HG03575 (cell line): ENCODE results near the gene LMOD1.
"Not testable (repeated sequence)": the region's sequence is repeated elsewhere in the genome, so short reads cannot be mapped to it uniquely, and the experiment has no call there.

Experiments
- ATAC-seq: cut with Tn5 transposase; IDR thresholded peaks from one replicate; pipeline ENCODE4 v1.9.1; 2021; ENCODE audit not compliant: unreplicated experiment, insufficient number of reproducible peaks, low FRiP score; ENCODE audit errors: extremely low read depth

LMOD1 gene

GRCh38 chr1:201954263-201955008 lies 8.1 kb upstream of the LMOD1 start:
- no peak for ATAC-seq

- no peak for ATAC-seq
Measured at GRCh38 chr1:201949491-201949890, 3.1 kb upstream of the LMOD1 start.

- ATAC-seq = no peak
Measured at GRCh38 chr1:201947697-201948008, 1.3 kb upstream of the LMOD1 start.

- ATAC-seq = no peak
Measured at GRCh38 chr1:201945863-201946223, 505 bp downstream of the LMOD1 start.

GRCh38 chr1:201945157-201945556 lies 1.2 kb downstream of the LMOD1 start:
- no peak for ATAC-seq

- no peak for ATAC-seq
Measured at GRCh38 chr1:201944639-201945038, 1.7 kb downstream of the LMOD1 start.

GRCh38 chr1:201944002-201944401 lies 2.3 kb downstream of the LMOD1 start:
- ATAC-seq = no peak

- ATAC-seq = no peak
Measured at GRCh38 chr1:201942129-201942495, 4.2 kb downstream of the LMOD1 start.

GRCh38 chr1:201941420-201942128 lies 4.8 kb downstream of the LMOD1 start:
- no peak for ATAC-seq

- ATAC-seq = not testable (repeated sequence)
Measured at GRCh38 chr1:201940316-201940715, 6.0 kb downstream of the LMOD1 start.

- no peak for ATAC-seq
Measured at GRCh38 chr1:201939574-201939973, 6.8 kb downstream of the LMOD1 start.

- ATAC-seq = no peak
Measured at GRCh38 chr1:201939148-201939547, 7.2 kb downstream of the LMOD1 start.

GRCh38 chr1:201938440-201939035 lies 7.8 kb downstream of the LMOD1 start:
- ATAC-seq = no peak

GRCh38 chr1:201937624-201938213 lies 8.6 kb downstream of the LMOD1 start:
- no peak for ATAC-seq

- ATAC-seq = no peak
Measured at GRCh38 chr1:201933840-201934430, 12.4 kb downstream of the LMOD1 start.

- no peak for ATAC-seq
Measured at GRCh38 chr1:201930803-201931202, 15.5 kb downstream of the LMOD1 start.

- ATAC-seq = no peak
Measured at GRCh38 chr1:201930137-201930536, 16.2 kb downstream of the LMOD1 start.

GRCh38 chr1:201928266-201928665 lies 18.1 kb downstream of the LMOD1 start:
- no peak for ATAC-seq

GRCh38 chr1:201925981-201926645 lies 20.2 kb downstream of the LMOD1 start:
- no peak for ATAC-seq
